HUDEP-2 (cell line): Measurements from ENCODE around the gene KRT35.

Experiments used
- DNase-seq, 76 experiments: peaks; one replicate each; lab custom pipeline; 2025; ENCODE audit not compliant: unreplicated experiment in 76 of 76; lab: John Stamatoyannopoulos, UW

Gene KRT35

GRCh38 chr17:41481036-41481435 lies at the start of gene KRT35:
TSS of gene KRT35 (minus strand) at chr17:41481151. CDS start at chr17:41481097, 54 bp downstream.
- DNase-seq: no peak

GRCh38 chr17:41530062-41531048 lies 49.4 kb upstream of the KRT35 start:
- peak in 71 of 76 experiments; percentile 11 to 93 (median 70) for DNase-seq

GRCh38 chr17:41529491-41529915 lies 48.6 kb upstream of the KRT35 start:
- DNase-seq: peak in 12 of 76 experiments; percentile 11 to 34 (median 14)

GRCh38 chr17:41528959-41529353 lies 48.0 kb upstream of the KRT35 start:
- DNase-seq: no peak

- peak in 8 of 76 experiments; percentile 8 to 45 (median 18) for DNase-seq
Measured at GRCh38 chr17:41527063-41528023, 46.4 kb upstream of the KRT35 start.

GRCh38 chr17:41524261-41524660 lies 43.3 kb upstream of the KRT35 start:
- no peak for DNase-seq

- peak in 18 of 76 experiments; percentile 13 to 55 (median 38) for DNase-seq
Measured at GRCh38 chr17:41523787-41524186, 42.8 kb upstream of the KRT35 start.

- no peak for DNase-seq
Measured at GRCh38 chr17:41523225-41523593, 42.3 kb upstream of the KRT35 start.

- DNase-seq: no peak
Measured at GRCh38 chr17:41522301-41523224, 41.6 kb upstream of the KRT35 start.

GRCh38 chr17:41521574-41522261 lies 40.8 kb upstream of the KRT35 start:
- DNase-seq: no peak

- peak in 60 of 76 experiments; percentile 17 to 80 (median 56) for DNase-seq
Measured at GRCh38 chr17:41520821-41521521, 40.0 kb upstream of the KRT35 start.

- peak in 3 of 76 experiments; percentile 11 to 20 (median 18) for DNase-seq
Measured at GRCh38 chr17:41519501-41520224, 38.7 kb upstream of the KRT35 start.

GRCh38 chr17:41518789-41519449 lies 38.0 kb upstream of the KRT35 start, which contains the start of gene KRT15:
TSS of gene KRT15 (minus strand) at chr17:41518890. CDS start at chr17:41518827, 63 bp downstream.
- DNase-seq: peak in 2 of 76 experiments; percentile 11 to 15

GRCh38 chr17:41518031-41518430 lies 37.1 kb upstream of the KRT35 start:
- DNase-seq: no peak

GRCh38 chr17:41516830-41517283 lies 35.9 kb upstream of the KRT35 start:
- DNase-seq: no peak

GRCh38 chr17:41516147-41516829 lies 35.3 kb upstream of the KRT35 start:
- no peak for DNase-seq

- no peak for DNase-seq
Measured at GRCh38 chr17:41513168-41513547, 32.2 kb upstream of the KRT35 start.
